Fibroblast of the aortic adventitia (primary cell): Measurements from ENCODE around the gene CYP2W1. TPM values are rescaled to one million over a fixed set of nuclear protein-coding genes. Genes with fewer than 3 reads are reported as not detected.

ENCODE experiments used
- DNase-seq: peaks from one replicate; pipeline ENCODE4 v3.0.0-alpha.2; 2010; ENCODE audit warnings: low read depth
- H3K4me3 ChIP-seq: 2 replicates; pipeline ENCODE4 v1.5.1; 2011; ENCODE audit warnings: low read depth, mild to moderate bottlenecking, control low read depth, low read length, moderate library complexity
- CTCF ChIP-seq: IDR thresholded peaks from 2 replicates; pipeline ENCODE4 v1.5.1; 2011; ENCODE audit warnings: mild to moderate bottlenecking, low read length, control low read depth, inconsistent platforms; ENCODE audit not compliant: insufficient read depth
- total RNA-seq: library from RNA; depleted of rRNA; stranded (reverse); fragments of >200 nt; gene quantifications from 2 replicates; pipeline ENCODE4 v1.2.3, GENCODE V29; 2012; ENCODE audit warnings: low replicate concordance

Gene CYP2W1
- total RNA-seq, 1 donor, result not detected

- H3K4me3 ChIP-seq, result peak within 1 kb of the TSS; percentile 94
- no peak for TF ChIP-seq CTCF
- DNase-seq, result peak; percentile 87
Observed at GRCh38 chr7:974820-975681, 7.9 kb upstream of the CYP2W1 start, which contains the start of gene COX19. TSS of gene COX19 (minus strand) at chr7:975549. CDS start at chr7:975509, 40 bp downstream.

GRCh38 chr7:975702-976473 is 7.1 kb upstream of the CYP2W1 start:
- no peak for DNase-seq
- H3K4me3 ChIP-seq, result peak overlapping the region; percentile 55
- no peak for TF ChIP-seq CTCF

GRCh38 chr7:976901-977325 is 6.1 kb upstream of the CYP2W1 start:
- TF ChIP-seq CTCF, result no peak
- no peak overlapping the region for H3K4me3 ChIP-seq
- no peak for DNase-seq

- no peak overlapping the region for H3K4me3 ChIP-seq
- no peak for DNase-seq
- no peak for TF ChIP-seq CTCF
Observed at GRCh38 chr7:977326-978048, 5.5 kb upstream of the CYP2W1 start.

GRCh38 chr7:978049-978346 is 5.0 kb upstream of the CYP2W1 start:
- no peak overlapping the region for H3K4me3 ChIP-seq
- TF ChIP-seq CTCF, result no peak
- DNase-seq, result no peak

- no peak for TF ChIP-seq CTCF
- no peak overlapping the region for H3K4me3 ChIP-seq
Observed at GRCh38 chr7:978416-979091, 4.4 kb upstream of the CYP2W1 start.

More at GRCh38 chr7:978416-979091, 4.4 kb upstream of the CYP2W1 start:
- DNase-seq, result no peak
